B cell (primary cell): ENCODE measurements around the gene CHAF1B.

Experiments used
- EZH2 ChIP-seq: IDR thresholded peaks from 2 replicates; pipeline ENCODE4 v1.6.1; 2012; ENCODE audit warnings: borderline replicate concordance, low read depth, mild to moderate bottlenecking, moderate library complexity, low read length; ENCODE audit not compliant: insufficient read depth, poor library complexity, severe bottlenecking
- TF ChIP-seq, protein P1 (sequence below): fragments of 200-600 bp; IDR thresholded peaks from one replicate; pipeline ENCODE4 v1.8.0; 2022; ENCODE audit warnings: antibody characterized with exemption, mild to moderate bottlenecking

DNA sequence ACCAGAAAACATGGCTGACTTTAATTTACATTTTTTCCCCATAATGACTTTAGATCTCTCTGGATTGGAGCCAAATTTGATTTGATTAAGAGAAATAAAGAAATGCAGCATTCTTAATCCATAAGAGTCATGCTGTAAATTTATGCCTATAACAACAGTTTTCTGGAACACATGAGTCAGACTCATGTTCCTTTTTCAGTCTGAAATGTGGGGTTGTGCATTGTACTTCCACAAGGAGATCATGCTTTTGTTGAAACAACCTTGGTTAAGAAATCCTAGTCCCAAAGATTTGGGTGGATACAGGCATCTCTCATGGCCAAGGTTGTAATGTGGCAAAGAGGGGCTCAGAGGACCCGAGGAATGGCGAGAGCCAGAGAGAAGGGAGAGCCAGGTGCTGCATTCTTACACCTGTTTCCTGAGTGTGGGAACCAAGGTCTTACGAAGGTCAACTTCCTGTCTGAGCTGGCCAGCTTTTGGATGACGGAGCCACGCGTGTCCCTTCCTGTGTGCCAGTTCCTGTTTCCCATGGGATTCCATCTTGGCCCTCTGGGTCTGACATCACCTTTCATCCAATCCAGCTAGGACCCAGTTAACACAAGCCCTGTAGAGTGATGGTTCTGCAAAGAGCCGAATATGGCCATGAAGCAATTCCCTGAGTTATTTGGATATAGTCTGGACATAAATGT is 71.7 kb downstream of the CHAF1B start:
- TF ChIP-seq, protein P1, sequence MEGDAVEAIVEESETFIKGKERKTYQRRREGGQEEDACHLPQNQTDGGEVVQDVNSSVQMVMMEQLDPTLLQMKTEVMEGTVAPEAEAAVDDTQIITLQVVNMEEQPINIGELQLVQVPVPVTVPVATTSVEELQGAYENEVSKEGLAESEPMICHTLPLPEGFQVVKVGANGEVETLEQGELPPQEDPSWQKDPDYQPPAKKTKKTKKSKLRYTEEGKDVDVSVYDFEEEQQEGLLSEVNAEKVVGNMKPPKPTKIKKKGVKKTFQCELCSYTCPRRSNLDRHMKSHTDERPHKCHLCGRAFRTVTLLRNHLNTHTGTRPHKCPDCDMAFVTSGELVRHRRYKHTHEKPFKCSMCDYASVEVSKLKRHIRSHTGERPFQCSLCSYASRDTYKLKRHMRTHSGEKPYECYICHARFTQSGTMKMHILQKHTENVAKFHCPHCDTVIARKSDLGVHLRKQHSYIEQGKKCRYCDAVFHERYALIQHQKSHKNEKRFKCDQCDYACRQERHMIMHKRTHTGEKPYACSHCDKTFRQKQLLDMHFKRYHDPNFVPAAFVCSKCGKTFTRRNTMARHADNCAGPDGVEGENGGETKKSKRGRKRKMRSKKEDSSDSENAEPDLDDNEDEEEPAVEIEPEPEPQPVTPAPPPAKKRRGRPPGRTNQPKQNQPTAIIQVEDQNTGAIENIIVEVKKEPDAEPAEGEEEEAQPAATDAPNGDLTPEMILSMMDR: no peak
- TF ChIP-seq EZH2: no peak
